AG04449 (cell line): Measurements from ENCODE around the gene CDC42EP1.
"Not testable (repeated sequence)": the region's sequence is repeated elsewhere in the genome, so short reads cannot be mapped to it uniquely, and the experiment has no call there.

Experiments
- CTCF ChIA-PET: fragments of 350-600 bp; formaldehyde crosslinking; extraction: SDS; loops from one replicate; lab custom pipeline; 2021; ENCODE audit warnings: antibody characterized with exemption; lab: Yijun Ruan, JAX
- POLR2A ChIA-PET: fragments of 400-600, 350-600 bp; formaldehyde crosslinking; extraction: SDS; loops from one replicate; lab custom pipeline; 2020; ENCODE audit warnings: antibody characterized with exemption, inconsistent platforms; lab: Yijun Ruan, JAX
- DNase-seq: peaks from one replicate; pipeline ENCODE4 v3.0.0-alpha.2; 2010; ENCODE audit warnings: low read depth, low spot score
- H3K4me3 ChIP-seq: 2 replicates; pipeline ENCODE4 v1.5.1; 2011; ENCODE audit warnings: low read depth, mild to moderate bottlenecking, control low read depth, low read length
- TF ChIP-seq, protein P1 (sequence below): IDR thresholded peaks from one replicate; pipeline ENCODE4 v1.5.1; 2011; ENCODE audit warnings: mild to moderate bottlenecking, moderate library complexity, low read length, control low read depth, inconsistent platforms; ENCODE audit not compliant: insufficient read depth; ENCODE audit errors: missing control alignments

The CDC42EP1 gene

DNA sequence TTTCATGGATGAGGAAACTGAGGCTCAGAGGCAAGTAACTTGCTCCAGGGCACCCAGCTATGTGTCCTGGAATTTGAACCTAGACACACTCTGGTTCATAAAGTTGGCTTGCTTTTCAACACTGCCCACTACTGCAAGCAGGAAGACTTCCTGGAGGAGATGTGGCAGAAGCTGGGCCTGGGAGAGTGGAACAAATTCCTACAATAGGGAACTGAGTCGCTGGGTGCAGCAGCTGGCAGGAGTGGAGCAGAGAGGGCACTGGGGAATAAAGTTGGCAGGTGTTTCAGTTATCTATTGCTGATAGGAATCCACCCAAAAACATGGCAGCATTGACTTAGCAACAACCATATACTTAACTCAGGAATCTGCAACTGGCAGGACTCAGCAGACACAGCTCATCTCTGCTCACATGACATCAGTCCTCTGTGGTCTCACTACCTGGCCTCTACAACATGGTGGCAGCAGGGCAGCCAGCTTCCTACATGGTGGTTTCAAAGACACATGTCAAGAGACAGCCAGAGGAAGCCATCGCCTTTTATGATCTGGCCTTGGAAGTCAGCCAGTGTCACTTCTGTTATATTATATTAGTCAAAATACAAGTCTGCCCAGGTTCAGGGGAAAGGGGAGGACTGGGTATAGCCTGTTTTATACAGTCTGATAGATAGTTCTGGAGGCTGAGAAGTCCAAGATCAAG, 30.5 kb upstream of the CDC42EP1 start:
- CTCF ChIA-PET, result interaction anchor here (0.6 to 5.5 kb wide), 7 partner anchors 9 to 168 kb away, joined by 3 to 28 read pairs (median 4); no protein-coding TSS in a partner anchor
- no peak overlapping the region for H3K4me3 ChIP-seq
- TF ChIP-seq, protein P1, sequence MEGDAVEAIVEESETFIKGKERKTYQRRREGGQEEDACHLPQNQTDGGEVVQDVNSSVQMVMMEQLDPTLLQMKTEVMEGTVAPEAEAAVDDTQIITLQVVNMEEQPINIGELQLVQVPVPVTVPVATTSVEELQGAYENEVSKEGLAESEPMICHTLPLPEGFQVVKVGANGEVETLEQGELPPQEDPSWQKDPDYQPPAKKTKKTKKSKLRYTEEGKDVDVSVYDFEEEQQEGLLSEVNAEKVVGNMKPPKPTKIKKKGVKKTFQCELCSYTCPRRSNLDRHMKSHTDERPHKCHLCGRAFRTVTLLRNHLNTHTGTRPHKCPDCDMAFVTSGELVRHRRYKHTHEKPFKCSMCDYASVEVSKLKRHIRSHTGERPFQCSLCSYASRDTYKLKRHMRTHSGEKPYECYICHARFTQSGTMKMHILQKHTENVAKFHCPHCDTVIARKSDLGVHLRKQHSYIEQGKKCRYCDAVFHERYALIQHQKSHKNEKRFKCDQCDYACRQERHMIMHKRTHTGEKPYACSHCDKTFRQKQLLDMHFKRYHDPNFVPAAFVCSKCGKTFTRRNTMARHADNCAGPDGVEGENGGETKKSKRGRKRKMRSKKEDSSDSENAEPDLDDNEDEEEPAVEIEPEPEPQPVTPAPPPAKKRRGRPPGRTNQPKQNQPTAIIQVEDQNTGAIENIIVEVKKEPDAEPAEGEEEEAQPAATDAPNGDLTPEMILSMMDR, result no peak
- DNase-seq, result no peak
- POLR2A ChIA-PET, result no interaction called here

DNA sequence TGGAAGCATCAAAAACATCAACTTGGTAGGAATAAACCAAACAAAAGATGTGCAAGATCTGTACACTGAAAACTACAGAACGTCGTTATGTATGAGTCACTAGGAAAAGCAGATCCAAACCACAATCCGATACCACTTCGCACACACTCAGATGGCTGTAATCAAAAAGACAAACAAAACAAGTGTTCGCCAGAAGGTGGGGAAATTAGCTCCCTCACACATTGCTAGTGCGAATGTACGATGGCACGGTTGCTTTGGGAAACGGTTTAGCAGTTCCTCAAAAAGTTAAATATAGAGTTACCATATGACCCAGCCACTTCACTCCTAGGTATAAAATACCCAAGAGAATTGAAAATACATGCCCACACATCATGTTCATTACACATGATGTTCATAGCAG, 26.3 kb upstream of the CDC42EP1 start:
- CTCF ChIA-PET, result interaction anchor here (0.7 to 1.6 kb wide), 7 partner anchors 31 to 267 kb away, joined by 3 to 9 read pairs (median 4); no protein-coding TSS in a partner anchor
- H3K4me3 ChIP-seq, result no peak overlapping the region
- peak; percentile 69 for DNase-seq

DNA sequence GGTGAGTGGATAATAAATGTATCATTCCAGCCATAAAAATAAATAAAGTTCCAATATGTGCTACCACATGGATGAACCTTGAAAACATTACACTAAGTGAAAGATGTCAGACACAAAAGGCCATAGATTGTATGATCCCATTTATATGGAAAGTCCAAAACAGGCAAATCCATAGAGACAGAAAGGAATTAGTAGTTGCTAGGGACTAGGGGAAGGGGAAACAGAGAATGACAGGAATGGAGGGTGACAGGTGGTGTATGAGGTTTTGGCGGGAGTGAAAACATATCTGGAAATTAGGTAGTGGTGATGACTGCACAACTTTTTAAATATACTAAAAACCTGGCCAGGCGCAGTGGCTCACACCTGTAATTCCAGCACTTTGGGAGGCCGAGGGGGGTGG, 25.8 kb upstream of the CDC42EP1 start:
- POLR2A ChIA-PET, result no interaction called here
- CTCF ChIA-PET, result interaction anchor here (1.3 to 1.6 kb wide), 3 partner anchors 33 to 72 kb away, joined by 4 to 9 read pairs (median 7); no protein-coding TSS in a partner anchor
- no peak for DNase-seq
- TF ChIP-seq, protein P1, result no peak
- H3K4me3 ChIP-seq, result no peak overlapping the region

More for the DNA sequence above, 26.3 kb upstream of the CDC42EP1 start:
- TF ChIP-seq, protein P1, result no peak
- POLR2A ChIA-PET, result interaction anchor here (0.5 kb wide), 1 partner anchor 41 kb away, joined by 3 read pairs; no protein-coding TSS in a partner anchor

DNA sequence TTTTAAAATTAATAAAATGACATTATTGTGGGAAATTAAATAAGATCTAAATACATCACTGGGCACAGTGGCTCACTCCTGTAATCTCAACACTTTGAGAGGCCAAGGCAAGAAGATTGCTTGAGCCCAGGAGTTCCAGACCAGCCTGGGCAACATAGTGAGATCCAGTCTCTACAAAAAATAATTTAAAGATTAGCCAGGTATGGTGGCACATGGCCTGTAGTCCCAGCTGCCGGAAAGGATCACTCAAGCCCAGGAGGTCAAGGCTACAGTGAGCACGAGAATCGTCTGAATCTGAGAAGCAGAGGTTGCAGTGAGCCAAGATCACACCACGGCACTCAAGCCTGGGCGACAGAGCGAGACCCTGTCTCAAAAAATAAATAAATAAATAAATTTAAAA, 25.1 kb upstream of the CDC42EP1 start:
- POLR2A ChIA-PET, result no interaction called here
- DNase-seq, result no peak
- no peak overlapping the region for H3K4me3 ChIP-seq
- CTCF ChIA-PET, result interaction anchor here (1.0 to 1.3 kb wide), 3 partner anchors 9 to 108 kb away, joined by 3 read pairs; no protein-coding TSS in a partner anchor
- TF ChIP-seq, protein P1, result no peak

DNA sequence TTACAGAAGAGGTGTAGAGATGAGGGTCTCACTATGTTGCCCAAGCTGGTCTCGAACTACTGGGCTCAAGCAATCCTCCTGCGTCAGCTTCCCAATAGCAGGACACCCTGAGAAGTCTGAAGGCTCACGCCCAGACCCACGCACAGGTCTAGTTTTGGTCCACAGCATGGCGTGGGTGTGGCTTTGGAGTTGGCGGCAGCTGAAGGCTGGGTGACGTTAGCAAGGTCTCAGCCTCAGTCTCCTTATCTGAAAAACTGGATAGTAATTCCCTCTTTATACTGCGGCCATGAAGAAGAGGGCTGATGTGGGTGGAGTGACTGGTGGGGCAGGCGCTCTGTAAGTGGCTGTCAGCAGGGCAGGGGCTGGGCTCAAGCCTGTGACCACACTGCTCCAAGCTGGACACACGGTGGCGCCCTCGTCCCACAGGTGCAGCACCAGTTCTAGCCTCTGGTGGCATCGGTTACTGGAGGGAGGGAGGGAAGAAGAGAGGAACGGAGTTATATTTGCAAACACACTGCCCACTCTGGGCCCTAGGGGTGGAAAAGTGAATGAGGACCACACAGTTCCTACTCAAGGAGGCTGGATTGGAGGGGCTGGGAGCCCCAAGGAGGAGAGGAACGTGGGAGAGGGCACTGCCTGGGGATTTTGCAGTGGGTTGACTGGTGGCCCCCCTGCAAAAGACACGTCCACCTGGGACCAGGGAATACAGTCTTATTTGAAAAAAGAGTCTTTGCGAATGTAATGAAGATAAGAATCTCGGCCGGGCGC, 21.5 kb upstream of the CDC42EP1 start:
- DNase-seq, result peak; percentile 47
- ChIA-PET POLR2A (no interaction called here), CTCF (interaction anchor here (0.7 to 16.8 kb wide), 21 partner anchors 9 to 325 kb away, joined by 3 to 728 read pairs (median 4); partner anchors contain the start of genes CDC42EP1, GGA1 and LGALS2)
- TF ChIP-seq, protein P1, result peak; percentile 98
- H3K4me3 ChIP-seq, result no peak overlapping the region

DNA sequence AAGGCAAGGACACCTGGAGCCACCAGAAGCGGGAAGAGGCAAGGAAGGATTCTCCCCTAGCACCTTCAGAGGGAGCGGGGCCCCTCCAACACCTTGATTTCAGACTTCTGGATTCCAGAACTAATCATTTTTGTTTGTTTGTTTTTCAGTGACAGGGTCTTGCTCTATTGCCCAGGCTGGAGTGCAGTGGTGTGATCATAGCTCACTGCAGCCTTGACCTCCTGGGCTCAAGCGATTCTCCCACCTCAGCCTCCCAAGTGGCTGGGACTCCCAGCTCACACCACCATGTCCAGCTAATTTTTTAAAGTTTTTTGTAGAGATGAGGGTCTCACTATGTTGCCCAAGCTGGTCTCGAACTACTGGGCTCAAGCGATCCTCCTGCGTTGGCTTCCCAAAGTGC, 20.5 kb upstream of the CDC42EP1 start:
- H3K4me3 ChIP-seq, DNase-seq: not testable (repeated sequence)
- ChIA-PET POLR2A (interaction anchor here (0.9 kb wide), 1 partner anchor 22 kb away, joined by 4 read pairs; no protein-coding TSS in a partner anchor), CTCF (interaction anchor here (0.6 to 16.8 kb wide), 16 partner anchors 8 to 324 kb away, joined by 3 to 728 read pairs (median 6); partner anchors contain the start of genes CDC42EP1, GGA1, LGALS2 and TRIOBP)

DNA sequence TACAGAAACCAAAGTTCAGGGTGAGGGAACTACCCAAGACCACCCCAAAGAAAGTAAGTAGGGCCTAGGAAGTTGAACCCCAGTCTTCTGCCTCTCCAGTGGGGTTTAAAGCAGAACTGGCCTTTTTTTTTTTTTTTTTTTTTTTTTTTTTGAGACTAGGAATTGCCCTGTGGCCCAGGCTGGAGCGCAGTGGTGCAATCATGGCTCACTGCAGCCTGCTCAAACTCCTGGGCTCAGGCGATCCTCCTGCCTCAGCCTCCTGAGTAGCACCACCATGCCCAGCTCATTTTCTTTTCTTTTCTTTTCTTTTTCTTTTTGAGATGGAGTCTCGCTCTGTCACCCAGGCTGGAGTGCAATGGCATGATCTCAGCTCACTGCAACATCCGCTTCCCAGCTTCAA, 17.9 kb upstream of the CDC42EP1 start:
- H3K4me3 ChIP-seq, POLR2A ChIA-PET, DNase-seq: not testable (repeated sequence)
- CTCF ChIA-PET, result interaction anchor here (1.3 to 16.8 kb wide), 7 partner anchors 10 to 91 kb away, joined by 3 to 728 read pairs (median 6); partner anchors contain the start of genes CDC42EP1, GGA1 and LGALS2
